Activated naive CD8-positive, alpha-beta T cell treated with anti-CD3 and anti-CD28 coated beads, Interleukin-2, amount 10 ng/mL, durations not matched to agents 7 days and 5 days (primary cell): ENCODE data around the gene BDKRB2. TPM values are rescaled to one million over a fixed set of nuclear protein-coding genes. Genes with fewer than 3 reads are reported as not detected.

Experiments
- total RNA-seq, 2 experiments: library from RNA; stranded (reverse); gene quantifications; one replicate each; pipeline ENCODE4 v1.2.3, GENCODE V29; 2021

Gene BDKRB2
- total RNA-seq, 2 experiments from 2014 or later: not detected

Other genes with a start within 250 kb of the BDKRB2 start
- gene C14orf132, start 165.5 kb upstream of the BDKRB2 start, total RNA-seq: 1 to 10 TPM; 1.7 to 2.1 TPM
- gene BDKRB1, start 51.4 kb downstream of the BDKRB2 start, total RNA-seq: not detected
- 10 to 100 TPM; 15.9 to 19.7 TPM for gene ATG2B, start 158.5 kb downstream of the BDKRB2 start, total RNA-seq
- gene GSKIP, start 158.7 kb downstream of the BDKRB2 start, total RNA-seq: 10 to 100 TPM; 16.9 to 20.1 TPM
- under 1 TPM; 0.37 to 0.64 TPM for gene AK7, start 187.3 kb downstream of the BDKRB2 start, total RNA-seq